ENCODE measurements around the gene FBXO28.

The FBXO28 gene

DNA sequence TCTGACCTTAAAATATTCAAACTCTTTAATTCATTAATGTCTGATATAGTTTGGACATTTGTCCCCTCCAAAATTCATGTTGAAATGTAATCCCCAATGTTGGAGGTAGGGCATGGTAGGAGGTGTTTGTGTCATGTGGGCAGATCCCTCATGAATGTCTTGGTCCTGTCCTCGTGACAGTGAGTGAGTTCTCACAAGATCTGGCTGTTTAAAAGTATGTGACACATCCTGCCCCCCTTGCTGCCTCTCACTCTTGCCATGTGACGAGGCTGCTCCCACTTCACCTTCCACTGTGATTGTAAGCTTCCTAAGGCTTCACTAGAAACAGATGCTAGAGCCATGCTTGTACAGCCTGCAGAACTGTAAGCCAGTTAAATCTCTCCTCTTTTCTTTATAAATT lies 21.3 kb upstream of the FBXO28 start:
- no peak for DNase-seq (ENCODE audit: extremely low read depth in 1 of 2, low read depth in 1 of 2)

- no peak for DNase-seq (ENCODE audit: extremely low read depth in 1 of 2, low read depth in 1 of 2)
These were observed 18.6 kb upstream of the FBXO28 start for GRCh38 chr1:224095339-224095738.

GRCh38 chr1:224095867-224096266 lies 18.0 kb upstream of the FBXO28 start:
- DNase-seq (ENCODE audit: extremely low read depth in 1 of 2, low read depth in 1 of 2) = no peak

GRCh38 chr1:224096773-224097172 lies 17.1 kb upstream of the FBXO28 start:
- DNase-seq (ENCODE audit: extremely low read depth in 1 of 2, low read depth in 1 of 2) = no peak

DNA sequence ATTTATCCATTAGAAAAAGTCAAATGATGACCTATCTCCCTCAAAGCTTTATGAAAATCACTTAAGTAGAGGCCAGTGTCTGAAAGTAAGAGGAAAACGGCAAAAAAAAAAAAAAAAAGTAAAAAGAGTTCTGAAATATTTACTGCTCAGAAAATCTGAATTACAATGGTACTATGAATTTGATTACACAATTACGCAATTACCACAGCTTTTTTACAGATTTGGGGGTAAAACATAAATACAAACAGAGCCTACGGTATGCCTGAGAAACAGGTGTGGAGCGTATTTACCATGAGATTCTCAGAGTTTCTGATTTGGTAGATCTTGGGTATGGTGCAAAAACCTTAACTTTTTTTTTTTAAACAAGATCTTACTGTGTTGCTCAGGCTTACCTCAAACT lies 15.9 kb upstream of the FBXO28 start:
- no peak for DNase-seq (ENCODE audit: extremely low read depth in 1 of 2, low read depth in 1 of 2)

- DNase-seq (ENCODE audit: extremely low read depth in 1 of 2, low read depth in 1 of 2) = no peak
These were observed 7.2 kb upstream of the FBXO28 start for GRCh38 chr1:224106568-224107281.

GRCh38 chr1:224107282-224107625 lies 6.7 kb upstream of the FBXO28 start:
- no peak for DNase-seq (ENCODE audit: extremely low read depth in 1 of 2, low read depth in 1 of 2)

DNA sequence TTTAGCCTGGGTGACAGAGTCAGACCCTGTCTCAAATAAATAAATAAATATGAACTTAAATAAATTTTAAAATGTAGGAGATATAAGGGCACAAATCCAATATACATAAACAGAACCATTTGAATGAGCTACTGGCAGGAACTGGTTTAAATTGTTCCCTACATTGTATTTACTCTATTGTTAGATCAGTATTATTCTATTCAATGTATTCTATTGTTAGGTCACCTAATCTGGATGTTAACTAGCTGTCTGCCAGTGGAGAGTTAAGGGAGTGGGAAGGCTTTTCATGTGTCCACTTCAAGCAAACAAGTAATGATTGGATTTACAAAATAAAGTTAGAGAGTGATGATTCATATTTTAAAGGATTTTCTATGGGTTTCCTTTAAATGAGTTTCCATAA lies 4.9 kb upstream of the FBXO28 start:
- DNase-seq (ENCODE audit: extremely low read depth in 1 of 2, low read depth in 1 of 2) = no peak

DNA sequence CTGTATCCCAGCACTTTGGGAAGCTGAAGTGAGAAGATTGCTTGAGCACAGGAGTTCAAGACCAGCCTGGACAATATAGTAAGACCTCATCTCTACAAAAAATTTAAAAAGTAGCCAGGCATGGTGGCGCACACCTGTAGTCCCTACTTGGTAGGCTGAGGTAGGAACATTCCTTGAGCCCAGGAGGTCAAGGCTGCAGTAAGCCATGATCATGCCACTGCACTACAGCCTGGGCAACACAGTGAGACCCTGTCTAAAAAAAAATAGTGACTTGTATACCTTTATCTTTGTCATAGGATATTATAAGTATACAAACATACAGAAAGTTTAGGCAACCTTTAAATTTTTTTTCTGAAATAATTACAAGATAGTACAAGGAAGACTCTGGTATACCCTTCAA lies 3.9 kb upstream of the FBXO28 start:
- DNase-seq (ENCODE audit: extremely low read depth in 1 of 2, low read depth in 1 of 2) = no peak

DNA sequence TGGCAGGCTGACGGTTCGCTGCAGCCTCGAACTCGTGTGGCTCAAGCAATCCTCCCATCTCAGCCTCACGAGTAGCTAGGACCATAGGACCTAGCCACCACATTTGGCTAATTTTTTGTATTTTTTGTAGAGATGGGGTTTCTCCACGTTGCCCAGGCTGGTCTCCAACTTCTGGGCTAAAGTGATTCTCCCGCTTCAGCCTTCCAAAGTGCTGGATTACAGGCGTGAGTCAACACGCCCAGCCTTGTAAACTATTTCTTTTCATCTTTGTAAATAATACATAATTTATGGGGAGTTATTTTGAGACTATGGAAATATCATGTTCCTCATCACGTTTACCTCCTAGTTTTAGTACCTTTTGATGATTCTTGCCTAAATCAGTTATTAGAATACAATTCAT lies 906 bp upstream of the FBXO28 start:
- no peak for DNase-seq (ENCODE audit: extremely low read depth in 1 of 2, low read depth in 1 of 2)

DNA sequence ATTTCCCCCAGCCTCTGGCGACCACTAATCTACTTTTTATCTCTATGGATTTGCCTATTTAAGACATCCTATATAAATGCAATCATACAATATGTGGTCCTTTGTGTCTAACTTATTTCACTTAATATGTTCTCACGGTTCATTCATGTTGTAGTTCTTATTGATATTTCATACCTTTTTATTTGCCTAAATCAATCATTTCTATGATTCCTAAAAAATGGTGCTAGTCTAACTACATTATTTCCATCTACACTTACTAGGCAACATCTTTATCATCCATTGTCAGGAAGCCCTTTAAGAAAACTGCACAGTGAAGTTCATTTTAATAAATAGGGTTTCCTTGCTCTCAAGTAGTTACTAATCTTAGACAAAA lies 380 bp upstream of the FBXO28 start:
- no peak for DNase-seq (ENCODE audit: extremely low read depth in 1 of 2, low read depth in 1 of 2)

- no peak for DNase-seq (ENCODE audit: extremely low read depth in 1 of 2, low read depth in 1 of 2)
These were observed 870 bp downstream of the FBXO28 start for GRCh38 chr1:224114787-224115175.

GRCh38 chr1:224116131-224116530 lies 2.2 kb downstream of the FBXO28 start:
- no peak for DNase-seq (ENCODE audit: extremely low read depth in 1 of 2, low read depth in 1 of 2)

DNA sequence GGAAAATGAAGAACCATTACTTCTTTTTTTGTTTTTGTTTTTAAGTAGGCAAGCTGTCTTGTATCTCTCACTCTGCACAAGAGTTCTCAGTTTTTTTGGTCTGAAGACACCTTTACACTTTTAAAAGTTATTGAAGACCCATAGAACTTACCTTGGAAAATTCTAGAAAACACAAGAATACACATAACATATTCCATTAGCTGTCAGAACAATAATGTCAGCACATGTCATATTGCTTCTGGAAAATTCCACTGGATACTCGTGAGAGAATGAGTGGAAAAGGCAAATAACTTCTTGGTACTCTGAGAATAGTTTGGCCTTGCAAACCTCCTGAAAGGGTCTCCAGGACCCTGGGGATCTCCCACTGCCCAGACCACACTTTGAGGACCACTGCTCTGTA lies 4.8 kb downstream of the FBXO28 start:
- no peak for DNase-seq (ENCODE audit: extremely low read depth in 1 of 2, low read depth in 1 of 2)

DNA sequence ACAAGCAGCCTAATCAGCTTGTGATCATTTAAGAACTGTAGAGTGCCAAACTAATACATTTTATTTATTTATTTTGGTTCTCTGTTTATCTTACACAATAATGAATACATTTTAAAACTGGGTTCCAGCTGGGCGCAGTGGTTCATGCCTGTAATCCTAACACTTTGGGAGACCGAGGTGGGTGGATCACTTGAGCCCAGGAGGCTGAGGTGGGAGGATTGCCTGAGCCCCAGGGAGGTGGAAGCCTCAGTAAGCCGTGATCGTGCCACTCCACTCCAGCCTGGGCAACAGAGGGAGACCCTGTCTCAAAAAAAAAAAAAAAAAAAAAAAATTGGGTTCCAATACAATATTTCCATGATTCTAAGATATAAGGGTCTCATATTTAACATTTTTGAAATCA lies 9.2 kb downstream of the FBXO28 start:
- DNase-seq (ENCODE audit: extremely low read depth in 1 of 2, low read depth in 1 of 2) = no peak

- DNase-seq (ENCODE audit: extremely low read depth in 1 of 2, low read depth in 1 of 2) = no peak
These were observed 10.3 kb downstream of the FBXO28 start for GRCh38 chr1:224124220-224124619.

GRCh38 chr1:224127925-224128819 lies 14.3 kb downstream of the FBXO28 start:
- no peak for DNase-seq (ENCODE audit: extremely low read depth in 1 of 2, low read depth in 1 of 2)

GRCh38 chr1:224131253-224131652 lies 17.3 kb downstream of the FBXO28 start:
- no peak for DNase-seq (ENCODE audit: extremely low read depth in 1 of 2, low read depth in 1 of 2)

DNA sequence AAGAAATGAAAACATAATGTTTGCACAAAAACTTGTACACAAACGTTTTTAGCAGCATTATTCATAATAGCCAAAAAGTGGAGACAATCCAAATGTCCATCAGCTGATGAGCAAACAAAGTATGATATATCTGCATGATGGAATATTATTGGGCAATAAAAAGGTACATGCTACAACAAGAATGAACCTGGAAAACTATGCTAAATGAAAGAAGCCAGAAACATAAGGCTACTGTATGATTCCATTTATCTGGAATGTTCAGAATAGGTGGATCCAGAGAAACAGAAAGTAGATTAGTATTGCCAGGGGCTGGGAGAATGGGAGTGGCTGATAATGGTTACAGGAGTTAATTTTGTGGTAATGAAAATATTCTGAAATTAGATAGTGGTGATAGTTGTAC lies 19.0 kb downstream of the FBXO28 start:
- no peak for DNase-seq (ENCODE audit: extremely low read depth in 1 of 2, low read depth in 1 of 2)

DNA sequence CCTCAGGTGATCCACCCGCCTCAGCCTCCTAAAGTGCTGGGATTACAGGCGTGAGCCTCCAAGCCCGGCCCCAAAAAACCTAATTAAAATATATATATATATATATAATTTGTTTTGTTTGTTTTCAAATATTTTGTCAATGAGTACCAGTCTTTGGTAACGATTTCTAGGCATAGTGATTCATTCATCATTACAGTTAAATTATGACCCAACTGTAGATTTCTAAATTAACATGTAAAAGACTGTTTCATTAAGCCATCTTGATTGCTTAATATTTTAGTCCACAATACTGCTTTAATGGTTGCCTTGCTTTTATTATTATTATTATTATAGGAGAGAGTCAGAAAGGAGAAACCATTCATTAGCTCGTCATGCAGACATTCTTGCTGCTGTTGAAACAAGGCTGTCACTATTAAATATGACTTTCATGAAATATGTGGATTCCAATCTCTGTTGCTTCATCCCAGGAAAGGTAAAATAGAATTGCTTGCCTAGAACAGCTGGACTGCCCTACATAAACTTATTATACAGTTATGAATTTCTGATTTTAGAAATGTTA lies 19.9 kb downstream of the FBXO28 start:
- no peak for DNase-seq (ENCODE audit: extremely low read depth in 1 of 2, low read depth in 1 of 2)

DNA sequence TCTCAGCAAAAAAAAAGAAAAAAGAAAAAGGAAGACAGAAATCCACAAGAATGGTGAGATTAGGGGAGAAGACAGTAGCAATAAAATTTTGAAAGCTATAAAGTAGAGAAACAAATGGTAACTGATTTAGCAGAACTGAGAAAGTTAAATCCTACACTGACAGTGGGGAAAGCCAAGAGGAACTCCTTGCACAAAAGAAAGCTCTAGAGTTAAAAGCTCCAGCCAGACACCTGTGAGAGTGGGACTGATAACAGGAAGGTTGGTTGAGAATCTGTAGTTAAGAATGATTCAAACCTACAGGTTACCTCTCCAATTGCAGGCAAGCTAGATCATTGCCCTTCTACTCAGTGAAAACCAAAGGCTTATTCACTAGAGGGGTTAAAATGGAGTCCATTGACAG lies 23.6 kb downstream of the FBXO28 start:
- no peak for DNase-seq (ENCODE audit: extremely low read depth in 1 of 2, low read depth in 1 of 2)

DNA sequence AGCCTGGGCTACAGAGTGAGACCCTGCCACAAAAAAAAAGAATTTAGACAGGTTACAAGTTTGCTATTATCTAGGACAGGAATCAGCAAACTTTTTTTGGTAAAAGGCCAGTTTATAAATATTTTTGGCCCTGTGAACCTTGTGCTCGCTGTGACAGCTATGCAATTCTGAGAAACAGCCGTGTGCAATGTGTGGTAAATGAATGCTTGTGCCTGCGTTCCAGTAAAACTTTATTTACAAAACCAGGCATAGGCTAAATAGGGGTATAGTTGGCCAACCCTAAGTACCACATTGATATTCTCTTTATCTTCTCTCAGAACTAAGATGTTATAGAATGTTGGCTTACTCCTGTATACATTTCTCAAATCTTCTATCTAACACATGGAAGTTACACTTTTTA lies 24.3 kb downstream of the FBXO28 start:
- no peak for DNase-seq (ENCODE audit: extremely low read depth in 1 of 2, low read depth in 1 of 2)

Data from activated CD8-positive, alpha-beta memory T cell treated with anti-CD3 and anti-CD28 coated beads for 1 hour (primary cell).